ENCODE data around the gene C1QTNF2.

DNA sequence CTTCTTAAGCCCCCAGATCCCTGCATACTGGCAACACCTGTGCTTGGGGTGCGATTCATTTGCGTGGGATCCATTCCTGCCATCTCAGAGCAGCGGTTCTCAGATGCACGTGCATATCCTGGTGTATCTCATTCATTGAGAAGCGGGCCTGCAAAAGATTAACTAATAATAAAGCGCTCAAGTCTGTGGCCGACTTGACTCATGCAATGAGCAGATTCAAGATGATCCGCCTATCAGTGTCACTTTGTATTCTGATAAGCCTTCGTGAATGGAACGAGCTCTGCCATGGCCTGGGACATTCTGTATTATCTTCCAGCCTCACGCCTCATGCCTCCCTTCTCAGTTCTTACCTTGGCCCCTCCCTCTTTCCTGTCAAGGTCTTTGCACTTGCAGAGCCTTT, 22.3 kb downstream of the C1QTNF2 start:
- TF ChIP-seq PKNOX1 (IDR thresholded peaks at IDR 0.05) = no peak
- no peak for TF ChIP-seq ARNT (IDR thresholded peaks at IDR 0.05)
- TF ChIP-seq ELF4 (IDR thresholded peaks at IDR 0.05) = no peak
- TF ChIP-seq SP1 (IDR thresholded peaks at IDR 0.05) = no peak
- TF ChIP-seq NFRKB (IDR thresholded peaks at IDR 0.05) = no peak
- TF ChIP-seq HDGF (IDR thresholded peaks at IDR 0.05; ENCODE audit: borderline replicate concordance) = no peak
- TF ChIP-seq SUZ12 (IDR thresholded peaks at IDR 0.05) = no peak

Data from HEK293T (cell line).